Activated CD4-positive, alpha-beta T cell treated with anti-CD3 and anti-CD28 coated beads, Interleukin-2, amount 10 ng/mL, durations not matched to agents 24 days and 14 days (primary cell): Measurements from ENCODE around the gene TUFM. TPM values are rescaled to one million over a fixed set of nuclear protein-coding genes. Genes with fewer than 3 reads are reported as not detected.
"Not testable (repeated sequence)": the region's sequence is repeated elsewhere in the genome, so short reads cannot be mapped to it uniquely, and the experiment has no call there.

Experiments
- DNase-seq: peaks from one replicate; pipeline ENCODE4 v3.0.0; 2022
- H3K27ac Mint-ChIP-seq: one replicate; pipeline ENCODE4 v1.8.0; 2022; ENCODE audit warnings: mild to moderate bottlenecking, mixed read lengths
- H3K27me3 Mint-ChIP-seq: one replicate; pipeline ENCODE4 v1.8.0; 2022; ENCODE audit warnings: mixed read lengths
- H3K36me3 Mint-ChIP-seq: one replicate; pipeline ENCODE4 v1.8.0; 2022; ENCODE audit warnings: low read depth, mild to moderate bottlenecking, mixed read lengths
- H3K4me1 Mint-ChIP-seq: one replicate; pipeline ENCODE4 v1.8.0; 2021; ENCODE audit warnings: mixed read lengths
- H3K4me3 Mint-ChIP-seq: one replicate; pipeline ENCODE4 v1.8.0; 2022; ENCODE audit warnings: mild to moderate bottlenecking, moderate library complexity, mixed read lengths
- H3K9me3 Mint-ChIP-seq: one replicate; pipeline ENCODE4 v1.8.0; 2021; ENCODE audit warnings: mixed read lengths
- intact Hi-C: fragments of 100-400 bp; cut with micrococcal nuclease; formaldehyde crosslinking; loops from one replicate; pipeline ENCODE4 v1.15.1; 2023
- total RNA-seq: library from RNA; stranded (reverse); gene quantifications from 2 replicates; pipeline ENCODE4 v1.2.3, GENCODE V29; 2022

TUFM gene
- 276 and 279 TPM in 2 replicates for total RNA-seq

- peak within 1 kb of the TSS; percentile 98 for H3K27ac Mint-ChIP-seq
- peaks cover 44% of the 10 kb centered on the region for H3K36me3 Mint-ChIP-seq
- no peaks in the 10 kb centered on the region for H3K27me3 Mint-ChIP-seq
- DNase-seq = peak; percentile 100
- peak within 1 kb of the TSS; percentile 94 for H3K4me3 Mint-ChIP-seq
- no peaks in the 10 kb centered on the region for H3K9me3 Mint-ChIP-seq
- peaks cover 25% of the 10 kb centered on the region for H3K4me1 Mint-ChIP-seq
- intact Hi-C loops = loop anchor here (1.0 to 2.0 kb wide), 6 partner anchors 17 to 104 kb away; partner anchors contain the start of genes ATXN2L, NFATC2IP, RABEP2 and SH2B1
Measured at GRCh38 chr16:28846080-28846932, at the start of gene TUFM. Gene TUFM, minus strand, starts transcription at chr16:28846348. Its CDS starts 79 bp downstream, at chr16:28846269.

GRCh38 chr16:28895609-28896008 is 49.5 kb upstream of the TUFM start:
- Mint-ChIP-seq H3K27ac (no peak overlapping the region), H3K4me3 (no peak overlapping the region), H3K27me3 (no peaks in the 10 kb centered on the region), H3K4me1 (no peaks in the 10 kb centered on the region), H3K9me3 (no peaks in the 10 kb centered on the region), H3K36me3 (no peaks in the 10 kb centered on the region)
- no peak for DNase-seq
- intact Hi-C loops = no loop called here

GRCh38 chr16:28893291-28893690 is 47.1 kb upstream of the TUFM start:
- H3K9me3 Mint-ChIP-seq = no peaks in the 10 kb centered on the region
- H3K36me3 Mint-ChIP-seq = no peaks in the 10 kb centered on the region
- no peak for DNase-seq
- no peak overlapping the region for H3K27ac Mint-ChIP-seq
- intact Hi-C loops = no loop called here
- no peaks in the 10 kb centered on the region for H3K4me1 Mint-ChIP-seq
- no peaks in the 10 kb centered on the region for H3K27me3 Mint-ChIP-seq
- H3K4me3 Mint-ChIP-seq = no peak overlapping the region

- Mint-ChIP-seq H3K9me3 (no peaks in the 10 kb centered on the region), H3K27ac (no peak overlapping the region)
- intact Hi-C loops = no loop called here
Measured at GRCh38 chr16:28891964-28892890, 46.1 kb upstream of the TUFM start.

GRCh38 chr16:28890355-28890754 is 44.2 kb upstream of the TUFM start:
- DNase-seq, H3K27me3 Mint-ChIP-seq, intact Hi-C loops, H3K9me3 Mint-ChIP-seq, H3K4me1 Mint-ChIP-seq, H3K4me3 Mint-ChIP-seq, H3K27ac Mint-ChIP-seq, H3K36me3 Mint-ChIP-seq: not testable (repeated sequence)

More at GRCh38 chr16:28891964-28892890, 46.1 kb upstream of the TUFM start:
- no peak for DNase-seq
- Mint-ChIP-seq H3K27me3 (no peaks in the 10 kb centered on the region), H3K4me3 (no peak overlapping the region), H3K4me1 (no peaks in the 10 kb centered on the region), H3K36me3 (no peaks in the 10 kb centered on the region)

- H3K36me3 Mint-ChIP-seq = no peaks in the 10 kb centered on the region
- no peak overlapping the region for H3K27ac Mint-ChIP-seq
- intact Hi-C loops = no loop called here
- H3K27me3 Mint-ChIP-seq = no peaks in the 10 kb centered on the region
- no peaks in the 10 kb centered on the region for H3K9me3 Mint-ChIP-seq
- no peaks in the 10 kb centered on the region for H3K4me1 Mint-ChIP-seq
- no peak for DNase-seq
- H3K4me3 Mint-ChIP-seq = no peak overlapping the region
Measured at GRCh38 chr16:28886945-28887344, 40.8 kb upstream of the TUFM start.

GRCh38 chr16:28884045-28884444 is 37.9 kb upstream of the TUFM start:
- no peak for DNase-seq

GRCh38 chr16:28883221-28883996 is 37.3 kb upstream of the TUFM start:
- no peak for DNase-seq
- H3K36me3 Mint-ChIP-seq = no peaks in the 10 kb centered on the region
- H3K4me1 Mint-ChIP-seq = peaks cover 18% of the 10 kb centered on the region
- H3K27ac Mint-ChIP-seq = no peak overlapping the region
- no peaks in the 10 kb centered on the region for H3K27me3 Mint-ChIP-seq
- H3K4me3 Mint-ChIP-seq = no peak overlapping the region
- intact Hi-C loops = loop anchor here (5.0 kb wide), 1 partner anchor 44 kb away; the partner anchor contains the start of gene RABEP2
- no peaks in the 10 kb centered on the region for H3K9me3 Mint-ChIP-seq

More at GRCh38 chr16:28884045-28884444, 37.9 kb upstream of the TUFM start:
- H3K4me1 Mint-ChIP-seq = peaks cover 13% of the 10 kb centered on the region
- H3K4me3 Mint-ChIP-seq = no peak overlapping the region
- no peaks in the 10 kb centered on the region for H3K36me3 Mint-ChIP-seq
- H3K27ac Mint-ChIP-seq = no peak overlapping the region
- intact Hi-C loops = loop anchor here (5.0 kb wide), 1 partner anchor 43 kb away; the partner anchor contains the start of gene RABEP2
- no peaks in the 10 kb centered on the region for H3K27me3 Mint-ChIP-seq
- no peaks in the 10 kb centered on the region for H3K9me3 Mint-ChIP-seq

- H3K36me3 Mint-ChIP-seq = no peaks in the 10 kb centered on the region
- DNase-seq = no peak
Measured at GRCh38 chr16:28882551-28883160, 36.5 kb upstream of the TUFM start.

GRCh38 chr16:28881565-28881964 is 35.4 kb upstream of the TUFM start:
- peaks cover 21% of the 10 kb centered on the region for H3K4me1 Mint-ChIP-seq
- not testable (repeated sequence) for H3K27ac Mint-ChIP-seq

More at GRCh38 chr16:28882551-28883160, 36.5 kb upstream of the TUFM start:
- Mint-ChIP-seq H3K27ac (no peak overlapping the region), H3K9me3 (no peaks in the 10 kb centered on the region), H3K4me1 (peaks cover 21% of the 10 kb centered on the region), H3K4me3 (no peak overlapping the region), H3K27me3 (no peaks in the 10 kb centered on the region)
- intact Hi-C loops = loop anchor here (5.0 kb wide), 1 partner anchor 45 kb away; the partner anchor contains the start of gene RABEP2

GRCh38 chr16:28880955-28881354 is 34.8 kb upstream of the TUFM start:
- H3K4me3 Mint-ChIP-seq = peak overlapping the region; percentile 96
- no peaks in the 10 kb centered on the region for H3K36me3 Mint-ChIP-seq
- no peaks in the 10 kb centered on the region for H3K27me3 Mint-ChIP-seq
- intact Hi-C loops = loop anchor here (2.0 to 5.0 kb wide), 2 partner anchors 34 to 46 kb away; partner anchors contain the start of genes RABEP2 and TUFM
- no peaks in the 10 kb centered on the region for H3K9me3 Mint-ChIP-seq
- peaks cover 21% of the 10 kb centered on the region for H3K4me1 Mint-ChIP-seq
- H3K27ac Mint-ChIP-seq = peak overlapping the region; percentile 7
- DNase-seq = no peak

More at GRCh38 chr16:28881565-28881964, 35.4 kb upstream of the TUFM start:
- intact Hi-C loops = loop anchor here (2.0 to 5.0 kb wide), 2 partner anchors 35 to 46 kb away; partner anchors contain the start of genes RABEP2 and TUFM
- peak overlapping the region; percentile 96 for H3K4me3 Mint-ChIP-seq
- not testable (repeated sequence) for DNase-seq, H3K9me3 Mint-ChIP-seq, H3K36me3 Mint-ChIP-seq, H3K27me3 Mint-ChIP-seq

GRCh38 chr16:28880589-28880915 is 34.4 kb upstream of the TUFM start:
- Mint-ChIP-seq H3K4me3 (peak overlapping the region; percentile 96), H3K9me3 (no peaks in the 10 kb centered on the region), H3K36me3 (no peaks in the 10 kb centered on the region), H3K27ac (peak overlapping the region; percentile 69), H3K4me1 (peaks cover 21% of the 10 kb centered on the region), H3K27me3 (no peaks in the 10 kb centered on the region)
- intact Hi-C loops = loop anchor here (2.0 to 5.0 kb wide), 2 partner anchors 34 to 47 kb away; partner anchors contain the start of genes RABEP2 and TUFM
- no peak for DNase-seq
